ENCODE measurements around the gene RPS10.

DNA sequence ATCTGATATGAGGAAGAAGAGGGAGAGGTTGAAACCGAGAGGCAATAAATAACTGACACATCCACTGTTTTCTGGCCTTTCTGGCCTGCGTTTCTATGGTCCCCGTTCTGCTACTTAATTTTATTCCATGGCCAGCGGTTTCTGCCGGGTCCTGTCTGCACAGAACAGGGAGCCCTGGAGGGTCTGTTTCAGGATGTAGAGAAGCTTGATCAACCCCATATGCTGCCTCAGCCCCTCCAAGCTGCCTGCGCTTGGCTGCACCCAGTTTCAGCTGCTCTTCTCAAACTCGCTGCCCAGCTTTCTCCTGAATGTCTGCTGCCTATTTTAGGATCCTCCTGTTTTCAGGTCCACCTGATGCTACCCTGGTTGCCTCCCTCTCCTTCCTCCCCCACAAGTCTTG is 21.5 kb upstream of the RPS10 start:
- TF ChIP-seq CTCF (conservative IDR thresholded peaks at IDR 0.05; ENCODE audit: low read length) (no peak), EZH2phosphoT487 (IDR thresholded peaks at IDR 0.05; ENCODE audit: borderline replicate concordance, low read depth, low read length) (no peak)

Measured in OCI-LY7 (cell line).